A673 (cell line): ENCODE measurements around the gene CNTNAP3. TPM values are rescaled to one million over a fixed set of nuclear protein-coding genes. Genes with fewer than 3 reads are reported as not detected.

Experiments
- total RNA-seq: library from RNA; stranded (reverse); gene quantifications from 2 replicates; pipeline ENCODE4 v1.2.3, GENCODE V29; 2021

Gene CNTNAP3
- total RNA-seq, 1 experiment from 2014 or later: not detected

Other genes with a start within 250 kb of the CNTNAP3 start
- not detected in 2 replicates for gene SPATA31A1, start 67.5 kb upstream of the CNTNAP3 start, total RNA-seq